K562 (cell line): ENCODE data around the gene PFKL.

Source experiments
- GATAD2A ChIP-seq: fragments of 450-650 bp; IDR thresholded peaks from 2 replicates; pipeline ENCODE4 v1.6.1; 2017
- MCM5 ChIP-seq: fragments of 450-650 bp; IDR thresholded peaks from 2 replicates; pipeline ENCODE4 v1.6.1; 2016; ENCODE audit warnings: low read depth
- ZNF224 ChIP-seq: sonication (generic); formaldehyde crosslinking; IDR thresholded peaks from 2 replicates; pipeline ENCODE4 v1.8.0; 2022; ENCODE audit warnings: mild to moderate bottlenecking, missing genetic modification reagents
- ZZZ3 ChIP-seq: fragments of 450-650 bp; IDR thresholded peaks from 2 replicates; pipeline ENCODE4 v1.6.1; 2016; ENCODE audit warnings: antibody characterized with exemption, mild to moderate bottlenecking, moderate library complexity

- TF ChIP-seq ZNF224 (no peak), ZZZ3 (no peak), MCM5 (no peak), GATAD2A (no peak)
Measured at GRCh38 chr21:44374601-44375280, 74.9 kb downstream of the PFKL start.
